ENCODE measurements around the gene EFCC1.

The EFCC1 gene

GRCh38 chr3:129046037-129046731, 45.1 kb downstream of the EFCC1 start:
- DNase-seq, result no peak
- no peaks in the 10 kb centered on the region for H3K79me2 ChIP-seq (ENCODE audit: low read length)
- H3K4me3 ChIP-seq (ENCODE audit: low read length), result peak overlapping the region; percentile 54

DNA sequence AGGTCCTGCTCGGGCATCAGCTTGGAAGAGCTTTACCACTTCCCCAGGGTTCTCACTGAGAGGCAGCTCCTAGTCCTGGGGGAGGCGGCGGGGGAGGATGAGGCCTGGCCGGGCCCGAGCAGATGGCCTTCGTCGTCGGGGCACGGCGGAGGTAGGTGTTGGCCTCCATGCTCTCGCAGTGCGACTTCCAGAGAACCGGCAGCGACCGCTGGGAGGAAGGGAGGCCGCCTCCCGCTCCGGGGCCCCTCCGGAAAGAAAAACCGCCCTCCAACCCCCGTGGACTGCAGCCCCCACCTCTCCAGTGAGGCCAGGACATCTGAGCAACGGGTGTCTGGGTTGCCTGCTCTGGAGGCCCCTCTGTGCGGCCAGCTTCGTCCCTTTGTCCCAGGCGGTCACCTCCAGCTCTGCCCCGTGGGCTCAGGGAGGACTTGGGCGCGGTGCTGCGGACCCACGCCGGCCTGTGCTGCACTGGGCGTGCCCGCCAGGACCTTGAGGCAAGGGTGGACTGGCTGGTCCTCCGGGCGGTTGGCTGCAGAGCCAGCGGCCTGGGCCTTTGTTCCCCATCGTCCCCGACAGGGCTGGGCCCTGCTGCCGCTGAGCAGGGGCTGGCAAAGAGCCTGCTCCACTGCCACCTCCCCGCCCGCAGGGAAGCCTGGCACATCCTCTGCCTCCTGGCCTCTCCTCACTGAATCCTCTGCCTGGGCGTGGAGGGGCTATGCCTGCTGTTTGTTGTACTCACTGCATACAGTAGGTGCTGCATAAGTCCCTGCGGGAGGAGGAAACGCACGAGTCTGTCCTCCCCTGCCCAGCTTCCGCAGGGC, 45.8 kb downstream of the EFCC1 start:
- no peak overlapping the region for H3K9ac ChIP-seq (ENCODE audit: low read length)
- peaks cover 8% of the 10 kb centered on the region; the same call in 1 of the 2 replicates for H3K27me3 ChIP-seq (replicated peaks; ENCODE audit: insufficient read depth, low read length)
- no peak overlapping the region for H3K4me2 ChIP-seq (ENCODE audit: low read depth, low read length)
- no peaks in the 10 kb centered on the region for H3K9me3 ChIP-seq (replicated peaks; ENCODE audit: insufficient read depth, low read length)
- no peaks in the 10 kb centered on the region for H3K79me2 ChIP-seq (ENCODE audit: low read length)
- no peak overlapping the region for H2AFZ ChIP-seq (ENCODE audit: low read length)
- H3K4me1 ChIP-seq (ENCODE audit: low read length), result no peaks in the 10 kb centered on the region
- H4K20me1 ChIP-seq (ENCODE audit: insufficient read depth, low read length), result no peaks in the 10 kb centered on the region
- no peak overlapping the region for H3K27ac ChIP-seq (ENCODE audit: low read length)
- H3K4me3 ChIP-seq (ENCODE audit: low read length), result no peak overlapping the region
- no peaks in the 10 kb centered on the region for H3K36me3 ChIP-seq (replicated peaks; ENCODE audit: insufficient read depth, low read length)
- no peaks in the 10 kb centered on the region for H3K9me2 ChIP-seq (replicated peaks; ENCODE audit: insufficient read depth, low read length)
- H3F3A ChIP-seq (ENCODE audit: insufficient read depth, low read length), result no peaks in the 10 kb centered on the region
- no peak for TF ChIP-seq EZH2phosphoT487 (IDR thresholded peaks at IDR 0.05; ENCODE audit: low read length)
- TF ChIP-seq EZH2 (optimal IDR thresholded peaks at IDR 0.05; ENCODE audit: low read depth, low read length), result no peak
- TF ChIP-seq CTCF (IDR thresholded peaks at IDR 0.05; ENCODE audit: low read length), result no peak
- DNase-seq, result no peak

More at GRCh38 chr3:129046037-129046731, 45.1 kb downstream of the EFCC1 start:
- H3K27me3 ChIP-seq (replicated peaks; ENCODE audit: insufficient read depth, low read length), result peaks cover 8% of the 10 kb centered on the region; the same call in 1 of the 2 replicates
- no peaks in the 10 kb centered on the region for H3K9me3 ChIP-seq (replicated peaks; ENCODE audit: insufficient read depth, low read length)
- TF ChIP-seq EZH2 (optimal IDR thresholded peaks at IDR 0.05; ENCODE audit: low read depth, low read length) (no peak), CTCF (IDR thresholded peaks at IDR 0.05; ENCODE audit: low read length) (0 out of 2 replicates have a peak, but pooled peaks have one; percentile 1)
- H3F3A ChIP-seq (ENCODE audit: insufficient read depth, low read length), result no peaks in the 10 kb centered on the region
- H3K9me2 ChIP-seq (replicated peaks; ENCODE audit: insufficient read depth, low read length), result no peaks in the 10 kb centered on the region
- H4K20me1 ChIP-seq (ENCODE audit: insufficient read depth, low read length), result no peaks in the 10 kb centered on the region
- H2AFZ ChIP-seq (ENCODE audit: low read length), result peak overlapping the region; percentile 75
- no peaks in the 10 kb centered on the region for H3K4me1 ChIP-seq (ENCODE audit: low read length)
- H3K9ac ChIP-seq (ENCODE audit: low read length), result no peak overlapping the region
- no peaks in the 10 kb centered on the region for H3K36me3 ChIP-seq (replicated peaks; ENCODE audit: insufficient read depth, low read length)
- H3K27ac ChIP-seq (ENCODE audit: low read length), result no peak overlapping the region
- H3K4me2 ChIP-seq (ENCODE audit: low read depth, low read length), result peak overlapping the region; percentile 79

DNA sequence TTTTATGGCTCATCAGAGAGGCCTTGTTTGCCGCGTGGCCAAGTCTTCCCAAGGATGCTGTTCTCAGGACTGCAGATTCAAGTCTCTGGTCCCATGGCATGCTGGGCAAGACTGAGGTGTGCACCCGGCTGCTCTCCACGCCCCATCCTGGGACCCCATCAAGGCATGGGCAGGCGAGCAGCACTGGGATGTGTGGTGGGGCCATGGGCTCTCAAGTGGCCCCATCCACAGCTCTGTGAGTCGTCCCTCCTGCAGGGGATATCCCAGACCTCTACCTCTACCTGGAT, 46.4 kb downstream of the EFCC1 start:
- no peak overlapping the region for H3K27ac ChIP-seq (ENCODE audit: low read length)
- H3K36me3 ChIP-seq (replicated peaks; ENCODE audit: insufficient read depth, low read length), result no peaks in the 10 kb centered on the region
- no peaks in the 10 kb centered on the region for H3F3A ChIP-seq (ENCODE audit: insufficient read depth, low read length)
- no peak for DNase-seq
- no peak overlapping the region for H2AFZ ChIP-seq (ENCODE audit: low read length)
- no peaks in the 10 kb centered on the region for H3K4me1 ChIP-seq (ENCODE audit: low read length)
- no peak overlapping the region for H3K4me2 ChIP-seq (ENCODE audit: low read depth, low read length)
- no peak overlapping the region for H3K9ac ChIP-seq (ENCODE audit: low read length)
- H3K9me2 ChIP-seq (replicated peaks; ENCODE audit: insufficient read depth, low read length), result no peaks in the 10 kb centered on the region
- TF ChIP-seq EZH2 (optimal IDR thresholded peaks at IDR 0.05; ENCODE audit: low read depth, low read length), result no peak
- no peak for TF ChIP-seq CTCF (IDR thresholded peaks at IDR 0.05; ENCODE audit: low read length)
- TF ChIP-seq EZH2phosphoT487 (IDR thresholded peaks at IDR 0.05; ENCODE audit: low read length), result no peak
- peaks cover 8% of the 10 kb centered on the region; the same call in 1 of the 2 replicates for H3K27me3 ChIP-seq (replicated peaks; ENCODE audit: insufficient read depth, low read length)
- H3K4me3 ChIP-seq (ENCODE audit: low read length), result no peak overlapping the region
- H4K20me1 ChIP-seq (ENCODE audit: insufficient read depth, low read length), result no peaks in the 10 kb centered on the region
- no peaks in the 10 kb centered on the region for H3K79me2 ChIP-seq (ENCODE audit: low read length)
- no peaks in the 10 kb centered on the region for H3K9me3 ChIP-seq (replicated peaks; ENCODE audit: insufficient read depth, low read length)
